ENCODE data around the gene IREB2.

GRCh38 chr15:78391781-78392180 lies 46.2 kb upstream of the IREB2 start:
- TF ChIP-seq CTCF (IDR thresholded peaks at IDR 0.05; ENCODE audit: insufficient read depth, low read length, poor library complexity, severe bottlenecking) (no peak), EZH2phosphoT487 (conservative IDR thresholded peaks at IDR 0.05; ENCODE audit: low read length) (no peak)

Data from SU-DHL-6 (cell line).